ENCODE results near the gene PKMYT1.
"Not testable (repeated sequence)": the region's sequence is repeated elsewhere in the genome, so short reads cannot be mapped to it uniquely, and the experiment has no call there.

The PKMYT1 gene

DNA sequence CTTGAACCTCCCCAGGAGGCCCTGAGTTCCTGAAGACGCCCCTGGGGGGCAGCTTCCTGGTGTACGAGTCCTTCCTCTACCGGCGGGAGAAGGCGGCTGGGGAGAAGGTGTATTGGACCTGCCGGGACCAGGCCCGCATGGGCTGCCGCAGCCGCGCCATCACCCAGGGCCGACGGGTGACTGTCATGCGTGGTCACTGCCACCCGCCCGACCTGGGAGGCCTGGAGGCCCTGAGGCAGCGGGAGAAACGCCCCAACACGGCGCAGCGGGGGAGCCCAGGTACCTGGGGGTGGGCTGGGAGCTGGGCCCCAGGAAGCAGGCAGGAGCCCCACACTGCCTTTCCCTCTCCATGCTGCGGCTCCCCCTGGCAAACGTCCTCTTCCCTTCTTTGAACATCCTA lies 46.5 kb downstream of the PKMYT1 start:
- H3K36me3 ChIP-seq (ENCODE audit: control insufficient read depth, low read length), result peaks cover 6% of the 10 kb centered on the region
- no peak overlapping the region for H3K4me3 ChIP-seq (ENCODE audit: low read length)
- H3K4me1 ChIP-seq (ENCODE audit: control insufficient read depth, low read length), result no peaks in the 10 kb centered on the region
- H3K27me3 ChIP-seq (ENCODE audit: control insufficient read depth, low read length), result no peaks in the 10 kb centered on the region
- H3F3A ChIP-seq (ENCODE audit: control insufficient read depth, insufficient read depth), result no peaks in the 10 kb centered on the region
- H3K4me2 ChIP-seq (ENCODE audit: low read length), result no peak overlapping the region
- no peaks in the 10 kb centered on the region for H3K9me3 ChIP-seq (ENCODE audit: control insufficient read depth, insufficient read depth, low read length)
- no peak overlapping the region for H3K27ac ChIP-seq (ENCODE audit: low read depth, low read length)
- no peaks in the 10 kb centered on the region for H3K9me2 ChIP-seq (replicated peaks; ENCODE audit: control insufficient read depth, low read length)
- H4K20me1 ChIP-seq (ENCODE audit: control insufficient read depth, insufficient read depth, low read depth, low read length), result no peaks in the 10 kb centered on the region
- H3K79me2 ChIP-seq (ENCODE audit: control insufficient read depth, low read length), result no peaks in the 10 kb centered on the region
- no peak for TF ChIP-seq EZH2phosphoT487 (IDR thresholded peaks at IDR 0.05; ENCODE audit: borderline replicate concordance, low read length)
- TF ChIP-seq, protein P1, sequence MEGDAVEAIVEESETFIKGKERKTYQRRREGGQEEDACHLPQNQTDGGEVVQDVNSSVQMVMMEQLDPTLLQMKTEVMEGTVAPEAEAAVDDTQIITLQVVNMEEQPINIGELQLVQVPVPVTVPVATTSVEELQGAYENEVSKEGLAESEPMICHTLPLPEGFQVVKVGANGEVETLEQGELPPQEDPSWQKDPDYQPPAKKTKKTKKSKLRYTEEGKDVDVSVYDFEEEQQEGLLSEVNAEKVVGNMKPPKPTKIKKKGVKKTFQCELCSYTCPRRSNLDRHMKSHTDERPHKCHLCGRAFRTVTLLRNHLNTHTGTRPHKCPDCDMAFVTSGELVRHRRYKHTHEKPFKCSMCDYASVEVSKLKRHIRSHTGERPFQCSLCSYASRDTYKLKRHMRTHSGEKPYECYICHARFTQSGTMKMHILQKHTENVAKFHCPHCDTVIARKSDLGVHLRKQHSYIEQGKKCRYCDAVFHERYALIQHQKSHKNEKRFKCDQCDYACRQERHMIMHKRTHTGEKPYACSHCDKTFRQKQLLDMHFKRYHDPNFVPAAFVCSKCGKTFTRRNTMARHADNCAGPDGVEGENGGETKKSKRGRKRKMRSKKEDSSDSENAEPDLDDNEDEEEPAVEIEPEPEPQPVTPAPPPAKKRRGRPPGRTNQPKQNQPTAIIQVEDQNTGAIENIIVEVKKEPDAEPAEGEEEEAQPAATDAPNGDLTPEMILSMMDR (IDR thresholded peaks at IDR 0.05; ENCODE audit: low read depth, low read length, poor library complexity, severe bottlenecking), result no peak

- H3K4me3 ChIP-seq (ENCODE audit: low read length), result no peak overlapping the region
- no peak for TF ChIP-seq EZH2phosphoT487 (IDR thresholded peaks at IDR 0.05; ENCODE audit: borderline replicate concordance, low read length)
- TF ChIP-seq, protein P1 (IDR thresholded peaks at IDR 0.05; ENCODE audit: low read depth, low read length, poor library complexity, severe bottlenecking), result no peak
- H3K79me2 ChIP-seq (ENCODE audit: control insufficient read depth, low read length), result no peaks in the 10 kb centered on the region
- H3K27me3 ChIP-seq (ENCODE audit: control insufficient read depth, low read length), result no peaks in the 10 kb centered on the region
- no peaks in the 10 kb centered on the region for H3K4me1 ChIP-seq (ENCODE audit: control insufficient read depth, low read length)
- H3F3A ChIP-seq (ENCODE audit: control insufficient read depth, insufficient read depth), result no peaks in the 10 kb centered on the region
- peaks cover 5% of the 10 kb centered on the region for H3K36me3 ChIP-seq (ENCODE audit: control insufficient read depth, low read length)
- H3K4me2 ChIP-seq (ENCODE audit: low read length), result no peak overlapping the region
- no peaks in the 10 kb centered on the region for H4K20me1 ChIP-seq (ENCODE audit: control insufficient read depth, insufficient read depth, low read depth, low read length)
- no peaks in the 10 kb centered on the region for H3K9me2 ChIP-seq (replicated peaks; ENCODE audit: control insufficient read depth, low read length)
- H3K9me3 ChIP-seq (ENCODE audit: control insufficient read depth, insufficient read depth, low read length), result no peaks in the 10 kb centered on the region
- H3K27ac ChIP-seq (ENCODE audit: low read depth, low read length), result no peak overlapping the region
These were observed 47.1 kb downstream of the PKMYT1 start for GRCh38 chr16:2933136-2933535.

DNA sequence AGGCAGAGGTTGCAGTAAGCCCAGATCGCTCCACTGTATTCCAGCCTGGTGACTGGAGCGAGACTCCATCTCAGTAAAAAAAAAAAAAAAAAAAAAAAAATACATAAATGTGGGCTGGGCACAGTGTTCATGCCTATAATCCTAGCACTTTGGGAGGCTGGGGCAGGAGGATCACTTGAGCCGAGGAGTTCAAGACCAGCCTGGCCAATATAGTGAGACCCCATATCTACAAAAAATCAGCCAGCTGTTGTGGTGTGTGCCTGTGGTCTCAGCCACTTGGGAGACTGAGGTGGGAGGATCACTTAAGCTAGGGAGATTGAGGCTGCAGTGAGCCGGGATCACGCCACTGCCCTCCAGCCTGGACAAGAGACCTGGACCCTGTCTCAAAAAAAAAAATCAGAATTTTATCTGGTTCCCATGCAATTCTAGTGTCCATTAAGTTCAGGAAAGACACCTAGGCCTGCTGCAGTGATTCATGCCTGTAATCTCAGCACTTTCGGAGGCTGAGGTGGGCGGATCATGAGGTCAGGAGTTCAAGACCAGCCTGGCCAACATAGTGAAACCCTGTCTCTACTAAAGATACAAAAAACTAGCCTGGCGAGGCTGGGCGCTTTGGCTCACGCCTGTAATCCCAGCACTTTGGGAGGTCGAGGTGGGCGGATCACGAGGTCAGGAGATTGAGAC lies 48.9 kb downstream of the PKMYT1 start:
- H3K9me2 ChIP-seq (replicated peaks; ENCODE audit: control insufficient read depth, low read length); H3F3A ChIP-seq (ENCODE audit: control insufficient read depth, insufficient read depth); H4K20me1 ChIP-seq (ENCODE audit: control insufficient read depth, insufficient read depth, low read depth, low read length); H3K27ac ChIP-seq (ENCODE audit: low read depth, low read length); H3K4me3 ChIP-seq (ENCODE audit: low read length); H3K4me1 ChIP-seq (ENCODE audit: control insufficient read depth, low read length); H3K27me3 ChIP-seq (ENCODE audit: control insufficient read depth, low read length); H3K9me3 ChIP-seq (ENCODE audit: control insufficient read depth, insufficient read depth, low read length); H3K36me3 ChIP-seq (ENCODE audit: control insufficient read depth, low read length); H3K79me2 ChIP-seq (ENCODE audit: control insufficient read depth, low read length); H3K4me2 ChIP-seq (ENCODE audit: low read length): not testable (repeated sequence)

DNA sequence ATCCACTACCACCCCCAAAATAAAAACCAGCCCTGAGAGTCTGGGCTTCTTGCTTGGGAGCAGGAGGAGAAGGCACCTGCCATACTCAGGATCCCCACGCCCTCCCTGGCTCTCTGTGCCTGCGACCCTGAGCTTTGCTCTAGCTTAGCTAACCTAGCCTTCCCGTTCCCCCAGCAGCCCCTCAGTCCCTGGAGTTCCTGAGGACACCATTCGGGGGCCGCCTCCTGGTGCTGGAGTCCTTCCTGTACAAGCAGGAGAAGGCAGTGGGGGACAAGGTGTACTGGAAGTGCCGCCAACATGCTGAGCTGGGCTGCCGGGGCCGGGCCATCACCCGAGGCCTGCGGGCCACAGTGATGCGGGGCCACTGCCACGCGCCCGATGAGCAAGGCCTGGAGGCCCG lies 50.0 kb downstream of the PKMYT1 start:
- TF ChIP-seq, protein P1 (IDR thresholded peaks at IDR 0.05; ENCODE audit: low read depth, low read length, poor library complexity, severe bottlenecking), result no peak
- TF ChIP-seq EZH2phosphoT487 (IDR thresholded peaks at IDR 0.05; ENCODE audit: borderline replicate concordance, low read length), result no peak
- H3K27me3 ChIP-seq (ENCODE audit: control insufficient read depth, low read length), result no peaks in the 10 kb centered on the region
- no peaks in the 10 kb centered on the region for H3K79me2 ChIP-seq (ENCODE audit: control insufficient read depth, low read length)
- H3K36me3 ChIP-seq (ENCODE audit: control insufficient read depth, low read length), result peaks cover 3% of the 10 kb centered on the region
- no peaks in the 10 kb centered on the region for H4K20me1 ChIP-seq (ENCODE audit: control insufficient read depth, insufficient read depth, low read depth, low read length)
- H3K4me2 ChIP-seq (ENCODE audit: low read length), result no peak overlapping the region
- peaks cover 10% of the 10 kb centered on the region for H3K4me1 ChIP-seq (ENCODE audit: control insufficient read depth, low read length)
- H3K9me3 ChIP-seq (ENCODE audit: control insufficient read depth, insufficient read depth, low read length), result no peaks in the 10 kb centered on the region
- H3K4me3 ChIP-seq (ENCODE audit: low read length), result no peak overlapping the region
- no peak overlapping the region for H3K27ac ChIP-seq (ENCODE audit: low read depth, low read length)
- H3F3A ChIP-seq (ENCODE audit: control insufficient read depth, insufficient read depth), result no peaks in the 10 kb centered on the region; the same call in 1 of the 2 replicates
- H3K9me2 ChIP-seq (replicated peaks; ENCODE audit: control insufficient read depth, low read length), result no peaks in the 10 kb centered on the region

Measured in DOHH2 (cell line).